H1 (cell line): ENCODE results near the gene C18orf54. TPM values are rescaled to one million over a fixed set of nuclear protein-coding genes. Genes with fewer than 3 reads are reported as not detected.

ENCODE experiments used
- CTCF ChIA-PET: fragments of 300-600 bp; sonication (Branson Sonifier 250); formaldehyde crosslinking; loops from one replicate; lab custom pipeline; 2021; ENCODE audit not compliant: partially characterized antibody; lab: Charles Lee
- POLR2A ChIA-PET: fragments of 300-600 bp; sonication (Branson Sonifier 250); formaldehyde crosslinking; loops from one replicate; lab custom pipeline; 2021; ENCODE audit warnings: inconsistent platforms; ENCODE audit not compliant: partially characterized antibody; lab: Charles Lee
- DNase-seq, 2 experiments: peaks; one replicate each; pipeline versions ENCODE4 v3.0.0 to v3.0.0-alpha.2; 2010 to 2022; ENCODE audit warnings: low spot score in 2 of 2, low read depth in 1 of 2, mixed read lengths in 1 of 2
- FAIRE-seq: peaks from 2 replicates; lab custom pipeline; 2011; peaks lifted over from hg19 to GRCh38; lab: Jason Lieb, UNC
- H2AFZ ChIP-seq: 2 replicates; pipeline ENCODE4 v1.8.1; 2012; ENCODE audit warnings: low read length, inconsistent platforms
- H2AK5ac ChIP-seq: 2 replicates; pipeline ENCODE4 v1.6.1; 2013; ENCODE audit warnings: low read depth, low read length
- H2BK120ac ChIP-seq: replicated peaks from 2 replicates; pipeline ENCODE3; 2013; ENCODE audit warnings: low read depth, low read length, inconsistent platforms
- H2BK12ac ChIP-seq: 2 replicates; pipeline ENCODE4 v1.6.1; 2013; ENCODE audit warnings: low read depth, low read length
- H2BK15ac ChIP-seq: 2 replicates; pipeline ENCODE4 v1.6.1; 2013; ENCODE audit warnings: low read length
- H2BK20ac ChIP-seq: 2 replicates; pipeline ENCODE4 v1.6.1; 2013; ENCODE audit warnings: low read length
- H2BK5ac ChIP-seq: 2 replicates; pipeline ENCODE4 v1.6.1; 2013; ENCODE audit warnings: low read depth, low read length
- H3K14ac ChIP-seq: 2 replicates; pipeline ENCODE4 v1.6.1; 2013; ENCODE audit warnings: inconsistent platforms; ENCODE audit not compliant: insufficient read length
- H3K18ac ChIP-seq: 2 replicates; pipeline ENCODE4 v1.6.1; 2013; ENCODE audit warnings: low read length; ENCODE audit errors: extremely low read depth
- H3K23ac ChIP-seq: 2 replicates; pipeline ENCODE4 v1.6.1; 2013; ENCODE audit warnings: inconsistent platforms; ENCODE audit not compliant: insufficient read length
- H3K23me2 ChIP-seq: 2 replicates; pipeline ENCODE4 v1.6.1; 2013; ENCODE audit warnings: low read depth, low read length
- H3K27ac ChIP-seq: 2 replicates; pipeline ENCODE4 v1.6.1; 2011; ENCODE audit warnings: low read depth, low read length, inconsistent platforms
- H3K27me3 ChIP-seq, 4 experiments: replicated peaks in 1 of 4; 1 replicate in 1 of 4; 2 replicates in 3 of 4; pipeline versions ENCODE4 v1.6.1 to v1.8.1; 2011 to 2013; ENCODE audit warnings: low read length in 3 of 4, mild to moderate bottlenecking in 3 of 4, inconsistent platforms in 2 of 4, mixed read lengths in 2 of 4, moderate library complexity in 1 of 4; ENCODE audit not compliant: control insufficient read depth in 3 of 4, insufficient read depth in 3 of 4; ENCODE audit errors: extremely low read depth in 1 of 4
- H3K36me3 ChIP-seq, 4 experiments: 2 replicates each; pipeline versions ENCODE4 v1.6.1 to v1.8.1; 2011 to 2013; ENCODE audit warnings: mild to moderate bottlenecking in 4 of 4, low read length in 3 of 4, moderate library complexity in 2 of 4, control low read depth in 1 of 4, inconsistent platforms in 1 of 4; ENCODE audit not compliant: insufficient read depth in 4 of 4, control insufficient read depth in 2 of 4
- H3K4ac ChIP-seq: replicated peaks from 2 replicates; pipeline ENCODE3; 2013; ENCODE audit warnings: low read length, low read depth, mixed read lengths, inconsistent platforms; ENCODE audit not compliant: insufficient read length
- H3K4me1 ChIP-seq, 4 experiments: replicated peaks in 1 of 4; 1 replicate in 1 of 4; 2 replicates in 3 of 4; pipeline versions ENCODE4 v1.6.1 to v1.8.1; 2011 to 2013; ENCODE audit warnings: low read length in 3 of 4, inconsistent platforms in 2 of 4, mixed read lengths in 1 of 4; ENCODE audit not compliant: insufficient read depth in 4 of 4, control insufficient read depth in 3 of 4
- H3K4me2 ChIP-seq, 2 experiments: 2 replicates each; pipeline versions ENCODE4 v1.6.1 to v1.8.1; 2011 to 2013; ENCODE audit warnings: low read depth in 2 of 2, low read length in 2 of 2, control low read depth in 1 of 2, inconsistent platforms in 1 of 2, mild to moderate bottlenecking in 1 of 2; ENCODE audit not compliant: insufficient read depth in 1 of 2
- H3K4me3 ChIP-seq, 4 experiments: fragments of 200-600, 300-600 bp in 1 of 4; sonication (generic), shearing (Covaris generic), sonication (Bioruptor Twin) in 1 of 4; 2 replicates each; pipeline versions ENCODE4 v1.5.1 to v1.8.1; 2011 to 2016; ENCODE audit warnings: low read length in 4 of 4, low read depth in 3 of 4, control low read depth in 2 of 4, inconsistent platforms in 2 of 4, mild to moderate bottlenecking in 2 of 4, mixed read lengths in 1 of 4, moderate library complexity in 1 of 4; ENCODE audit not compliant: insufficient read depth in 2 of 4; ENCODE audit errors: extremely low read depth in 1 of 4
- H3K56ac ChIP-seq: replicated peaks from 2 replicates; pipeline ENCODE3; 2013; ENCODE audit warnings: low read depth, mild to moderate bottlenecking, mixed read lengths, low read length, inconsistent platforms; ENCODE audit not compliant: insufficient read length
- H3K79me1 ChIP-seq: 2 replicates; pipeline ENCODE4 v1.6.1; 2013; ENCODE audit warnings: low read depth, low read length, control low read depth
- H3K79me2 ChIP-seq, 2 experiments: 2 replicates each; pipeline versions ENCODE4 v1.6.1 to v1.8.1; 2012 to 2013; ENCODE audit warnings: low read length in 2 of 2, mild to moderate bottlenecking in 2 of 2, inconsistent platforms in 1 of 2; ENCODE audit not compliant: insufficient read depth in 2 of 2, control insufficient read depth in 1 of 2
- H3K9ac ChIP-seq, 4 experiments: replicated peaks in 1 of 4; 1 replicate in 1 of 4; 2 replicates in 3 of 4; pipeline versions ENCODE4 v1.6.1 to v1.8.1; 2011 to 2013; ENCODE audit warnings: low read depth in 3 of 4, low read length in 3 of 4, control low read depth in 2 of 4, mild to moderate bottlenecking in 2 of 4, moderate library complexity in 2 of 4, inconsistent platforms in 1 of 4; ENCODE audit errors: extremely low read depth in 1 of 4
- H3K9me3 ChIP-seq, 2 experiments: 2 replicates each; pipeline versions ENCODE4 v1.6.1 to v1.8.1; 2012 to 2013; ENCODE audit warnings: mild to moderate bottlenecking in 2 of 2, moderate library complexity in 2 of 2, control low read depth in 1 of 2, inconsistent platforms in 1 of 2, low read depth in 1 of 2, low read length in 1 of 2, mixed read lengths in 1 of 2; ENCODE audit not compliant: insufficient read depth in 2 of 2
- H4K20me1 ChIP-seq, 2 experiments: replicated peaks in 1 of 2; 2 replicates each; pipeline versions ENCODE3 to v1.8.1; 2011 to 2013; ENCODE audit warnings: inconsistent platforms in 2 of 2, low read length in 2 of 2, mild to moderate bottlenecking in 1 of 2; ENCODE audit not compliant: insufficient read depth in 2 of 2, control insufficient read depth in 1 of 2
- H4K5ac ChIP-seq: 2 replicates; pipeline ENCODE4 v1.6.1; 2013; ENCODE audit warnings: low read length, low read depth, mixed read lengths, inconsistent platforms; ENCODE audit not compliant: insufficient read length
- H4K8ac ChIP-seq: 2 replicates; pipeline ENCODE4 v1.8.0; 2013; ENCODE audit warnings: mild to moderate bottlenecking, moderate library complexity, low read length, inconsistent platforms; ENCODE audit not compliant: insufficient read depth; ENCODE audit errors: extremely low read depth
- H4K91ac ChIP-seq: replicated peaks from 2 replicates; pipeline ENCODE3; 2013; ENCODE audit warnings: low read length, mixed read lengths, inconsistent platforms; ENCODE audit not compliant: insufficient read length
- WGBS, 2 experiments: shearing (Covaris generic) in 1 of 2; methylation state at CpG; one replicate each; pipeline versions ENCODE4 v1.1.6 to v1.1.7; 2013 to 2015; ENCODE audit warnings: low lambda C conversion rate in 2 of 2, mixed read lengths in 2 of 2, inconsistent platforms in 1 of 2, low coverage in 1 of 2, missing lambda C conversion rate in 1 of 2; ENCODE audit not compliant: insufficient replicate concordance in 2 of 2, insufficient coverage in 1 of 2, insufficient read length in 1 of 2; ENCODE audit errors: extremely low coverage in 1 of 2, missing lambda C conversion rate in 1 of 2; 5-methylcytosine and 5-hydroxymethylcytosine counted together
- polyA plus RNA-seq, 7 experiments: library from polyadenylated mRNA; depleted of rRNA in 3 of 7; stranded (reverse) in 5 of 7; unstranded in 2 of 7; fragments of >200 nt in 5 of 7; fragments of 200-250 nt in 2 of 7; gene quantifications; 1 replicate in 5 of 7; 2 replicates in 1 of 7; 4 replicates in 1 of 7; pipeline versions ENCODE4 v1.2.1 to v1.2.3, GENCODE V29; 2011 to 2013; ENCODE audit warnings: missing spikeins in 2 of 7, mixed read lengths in 2 of 7
- total RNA-seq: library from RNA; stranded (reverse); fragmentation: NEBNext Ultra II Directional; extraction: Animal tissue kit (Norgen Biotek cat#: 25700); gene quantifications from 2 replicates; pipeline ENCODE4 v1.2.1, GENCODE V29; 2021

Gene C18orf54
- total and polyA plus RNA-seq, 2 of the 8 experiments (the other 6 are each of a cell fraction or from before 2014, with no cell fraction given), result 6.7 to 30.9 TPM

DNA sequence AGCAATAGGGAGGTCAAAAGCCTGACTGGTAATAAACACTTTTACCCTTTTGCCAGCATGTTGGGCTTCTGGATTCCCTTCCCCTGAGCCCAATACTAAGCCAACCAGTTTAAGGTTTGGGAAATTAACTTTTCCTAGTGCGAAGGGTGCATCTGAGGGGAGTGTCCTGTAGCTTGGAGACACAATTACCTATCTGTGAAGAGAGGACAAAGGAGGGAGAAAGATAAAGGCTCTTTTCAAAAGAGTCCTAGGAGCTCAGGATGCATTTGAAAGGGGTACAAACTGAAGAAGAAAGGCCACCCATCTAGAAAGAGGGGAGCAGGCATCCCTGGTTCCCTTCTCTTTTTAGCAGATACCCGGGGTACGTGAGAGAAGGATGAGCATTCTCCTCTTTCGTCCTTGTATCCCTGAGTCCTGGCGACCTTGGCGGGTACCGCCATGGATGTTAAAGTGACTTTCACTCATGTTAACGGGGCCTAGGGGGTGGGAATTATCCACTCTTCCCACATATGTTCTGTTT, 25.1 kb downstream of the C18orf54 start:
- peak overlapping the region; percentile 35; the same call in 1 of the 2 replicates for H2BK5ac ChIP-seq
- H3K4me1 ChIP-seq, result peaks cover 2 to 20% (median 7%) of the 10 kb centered on the region in 4 experiments; a peak in 4 of 7 replicates
- 47% methylated on average over 8 of the region's 8 CpGs; no CpG with 5 or more reads in 1 of the 2 experiments for WGBS, 2 experiments
- no peak overlapping the region for H3K56ac ChIP-seq
- H3K4me3 ChIP-seq, result peak overlapping the region in 1 of 4 experiments; percentile 1; a peak in 1 of 8 replicates
- no peaks in the 10 kb centered on the region for H3K23me2 ChIP-seq
- DNase-seq (no peak), FAIRE-seq (no peak)
- H2BK12ac ChIP-seq, result no peak overlapping the region
- no peak overlapping the region for H3K27ac ChIP-seq
- no peak overlapping the region for H2AFZ ChIP-seq
- H3K27me3 ChIP-seq, result no peaks in the 10 kb centered on the region
- H3K4ac ChIP-seq, result no peak overlapping the region
- peak overlapping the region; percentile 9 to 23; a peak in 3 of 4 replicates for H3K4me2 ChIP-seq
- H4K5ac ChIP-seq, result no peak overlapping the region
- H3K14ac ChIP-seq, result no peak overlapping the region
- H3K79me1 ChIP-seq, result no peaks in the 10 kb centered on the region
- no peak overlapping the region for H3K23ac ChIP-seq
- H2AK5ac ChIP-seq, result no peak overlapping the region
- CTCF ChIA-PET, result interaction anchor here (1.2 to 1.5 kb wide), 2 partner anchors 10 to 265 kb away, joined by 3 to 6 read pairs; no protein-coding TSS in a partner anchor
- peak overlapping the region; percentile 75 for H2BK120ac ChIP-seq
- H4K8ac ChIP-seq, result no peak overlapping the region
- no peaks in the 10 kb centered on the region for H3K79me2 ChIP-seq
- no peak overlapping the region for H3K9ac ChIP-seq
- POLR2A ChIA-PET, result interaction anchor here (1.3 kb wide), 1 partner anchor 25 kb away, joined by 3 read pairs; no protein-coding TSS in a partner anchor
- H3K9me3 ChIP-seq, result no peaks in the 10 kb centered on the region; a peak in 1 of 4 replicates
- 0 out of 2 replicates have a peak overlapping the region, but pooled peaks have one; percentile 23 for H2BK20ac ChIP-seq
- no peak overlapping the region for H4K91ac ChIP-seq
- peaks cover 0 to 21% (median 2%) of the 10 kb centered on the region in 4 experiments; a peak in 3 of 8 replicates for H3K36me3 ChIP-seq
- H4K20me1 ChIP-seq, result no peaks in the 10 kb centered on the region
- no peak overlapping the region for H3K18ac ChIP-seq
- no peak overlapping the region for H2BK15ac ChIP-seq
